NCI-H226 (cell line): ENCODE measurements around the gene MAP2.
A peak's percentile ranks its signal among the peaks of the same experiment; 100 is the strongest.

ENCODE experiments used
- DNase-seq: peaks from one replicate; pipeline ENCODE4 v3.0.0-alpha.2; 2015

The MAP2 gene

GRCh38 chr2:209534228-209534627 lies 110.4 kb downstream of the MAP2 start:
- DNase-seq: peak; percentile 7

GRCh38 chr2:209536363-209536762 lies 112.5 kb downstream of the MAP2 start:
- DNase-seq: no peak

- no peak for DNase-seq
These were observed 123.9 kb downstream of the MAP2 start for GRCh38 chr2:209547726-209548125.

- no peak for DNase-seq
These were observed 125.7 kb downstream of the MAP2 start for GRCh38 chr2:209549589-209549988.

GRCh38 chr2:209553913-209554312 lies 130.1 kb downstream of the MAP2 start:
- DNase-seq: no peak

GRCh38 chr2:209556354-209556961 lies 132.6 kb downstream of the MAP2 start:
- no peak for DNase-seq

GRCh38 chr2:209560911-209561310 lies 137.1 kb downstream of the MAP2 start:
- DNase-seq: no peak

- DNase-seq: no peak
These were observed 139.6 kb downstream of the MAP2 start for GRCh38 chr2:209563453-209563852.

- DNase-seq: no peak
These were observed 141.0 kb downstream of the MAP2 start for GRCh38 chr2:209564816-209565215.

- no peak for DNase-seq
These were observed 142.2 kb downstream of the MAP2 start for GRCh38 chr2:209565896-209566582.

GRCh38 chr2:209570194-209570593 lies 146.3 kb downstream of the MAP2 start:
- DNase-seq: no peak

- no peak for DNase-seq
These were observed 150.7 kb downstream of the MAP2 start for GRCh38 chr2:209574515-209574914.

GRCh38 chr2:209577376-209578357 lies 153.8 kb downstream of the MAP2 start:
- DNase-seq: no peak

GRCh38 chr2:209578394-209579001 lies 154.7 kb downstream of the MAP2 start:
- no peak for DNase-seq

GRCh38 chr2:209579230-209579749 lies 155.4 kb downstream of the MAP2 start:
- no peak for DNase-seq

GRCh38 chr2:209581040-209581439 lies 157.2 kb downstream of the MAP2 start:
- DNase-seq: no peak

- no peak for DNase-seq
These were observed 158.4 kb downstream of the MAP2 start for GRCh38 chr2:209582281-209582680.

- no peak for DNase-seq
These were observed 160.6 kb downstream of the MAP2 start for GRCh38 chr2:209584472-209584871.

- DNase-seq: no peak
These were observed 161.1 kb downstream of the MAP2 start for GRCh38 chr2:209584915-209585314.

GRCh38 chr2:209591021-209591420 lies 167.2 kb downstream of the MAP2 start:
- no peak for DNase-seq

- no peak for DNase-seq
These were observed 168.3 kb downstream of the MAP2 start for GRCh38 chr2:209592106-209592505.

GRCh38 chr2:209593930-209594329 lies 170.1 kb downstream of the MAP2 start:
- DNase-seq: no peak

GRCh38 chr2:209596262-209596661 lies 172.4 kb downstream of the MAP2 start:
- DNase-seq: no peak
